Suppressor macrophage treated with lipopolysaccharide for 1 hour (primary cell): ENCODE data around the gene NTF3.

ENCODE experiments used
- DNase-seq, 3 donors: peaks; one replicate each; pipeline ENCODE4 v3.0.0-alpha.2; 2020 to 2022

NTF3 gene

DNA sequence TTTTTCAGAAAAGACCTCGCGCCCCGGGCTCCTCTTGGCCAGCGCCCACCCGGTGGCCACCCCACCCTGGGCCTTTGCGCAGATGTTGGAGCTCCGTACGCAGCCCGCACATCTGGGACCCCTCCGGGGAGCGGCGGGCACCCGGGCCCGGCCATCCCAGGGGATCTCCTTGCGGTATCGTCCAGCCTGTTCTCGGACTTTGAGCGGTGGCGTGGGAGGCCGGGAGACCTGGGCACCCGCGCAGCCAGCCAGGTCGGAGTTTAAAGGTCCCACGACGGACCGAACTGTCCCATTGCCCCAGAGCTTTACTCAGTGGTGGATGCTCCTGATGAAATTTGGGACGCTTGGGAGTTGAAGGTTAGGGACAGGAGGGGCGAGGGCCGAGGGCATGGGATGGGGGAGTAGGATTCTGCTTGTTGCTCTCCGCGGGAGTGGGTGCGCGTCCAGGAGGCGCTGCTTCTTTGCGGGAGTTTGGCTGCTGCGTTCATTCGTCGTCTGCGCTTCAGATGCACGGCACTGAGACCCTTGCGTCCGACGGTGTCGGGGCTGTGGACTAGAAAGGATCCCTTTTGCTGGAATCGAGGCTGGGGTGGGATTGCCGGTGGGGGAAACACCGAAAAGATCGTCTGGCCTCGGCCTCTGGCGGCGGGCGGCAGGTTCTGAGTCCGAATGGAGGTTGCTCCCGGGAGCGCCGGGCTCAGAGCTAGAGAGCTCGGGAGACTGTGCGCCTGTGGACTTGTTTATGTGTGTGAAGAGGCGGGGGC lies 1.4 kb downstream of the NTF3 start:
- DNase-seq, result no peak

GRCh38 chr12:5433845-5434646 lies 2.1 kb downstream of the NTF3 start:
- no peak for DNase-seq

- DNase-seq, result no peak
Measured at GRCh38 chr12:5434647-5435560, 3.0 kb downstream of the NTF3 start.

- DNase-seq, result no peak
Measured at GRCh38 chr12:5437182-5437583, 5.3 kb downstream of the NTF3 start.

DNA sequence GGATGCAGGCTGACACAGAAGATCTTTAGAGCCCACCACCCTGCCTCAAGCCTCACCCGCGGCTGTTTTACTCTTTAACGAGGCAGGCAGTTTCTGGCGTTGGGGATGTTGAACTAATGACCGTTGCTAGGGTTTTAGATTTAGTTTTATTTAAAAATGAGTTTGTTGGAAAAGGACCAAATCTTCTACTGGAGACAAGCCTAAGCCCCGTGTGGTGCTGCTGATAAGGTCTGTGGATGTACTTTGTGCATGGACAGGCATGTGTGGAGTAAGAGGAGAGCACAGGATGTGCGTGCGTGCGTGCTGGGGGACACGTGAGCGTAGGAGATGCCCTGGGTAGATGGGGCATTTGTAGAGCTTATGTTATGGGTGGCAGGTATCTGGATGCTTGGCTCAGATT lies 5.7 kb downstream of the NTF3 start:
- no peak for DNase-seq

DNA sequence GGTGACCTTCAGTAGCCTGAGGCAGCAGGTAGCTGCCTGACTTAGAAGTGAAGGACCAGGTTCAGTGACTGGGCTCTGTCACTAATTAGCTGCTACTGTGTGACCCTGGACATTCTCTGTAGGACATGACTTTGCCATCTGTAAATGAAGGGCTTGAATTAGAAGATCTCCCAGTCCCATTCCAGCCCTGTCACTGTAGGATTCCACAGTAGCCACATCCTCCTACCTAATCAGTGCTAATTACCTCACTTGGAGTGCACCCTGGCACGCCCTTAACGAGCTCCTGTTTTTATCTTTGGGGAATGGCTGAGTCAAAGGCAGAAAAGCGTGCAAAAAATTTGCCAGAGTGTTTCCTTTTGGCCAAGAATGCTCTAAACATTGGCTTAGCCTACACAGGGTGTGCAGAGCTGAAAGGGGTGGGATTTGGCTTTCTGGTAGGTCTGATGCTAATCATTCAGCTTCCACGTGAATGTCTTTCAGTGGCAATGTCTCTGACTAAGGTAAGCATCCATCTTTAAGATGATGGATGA lies 6.8 kb downstream of the NTF3 start:
- no peak for DNase-seq

DNA sequence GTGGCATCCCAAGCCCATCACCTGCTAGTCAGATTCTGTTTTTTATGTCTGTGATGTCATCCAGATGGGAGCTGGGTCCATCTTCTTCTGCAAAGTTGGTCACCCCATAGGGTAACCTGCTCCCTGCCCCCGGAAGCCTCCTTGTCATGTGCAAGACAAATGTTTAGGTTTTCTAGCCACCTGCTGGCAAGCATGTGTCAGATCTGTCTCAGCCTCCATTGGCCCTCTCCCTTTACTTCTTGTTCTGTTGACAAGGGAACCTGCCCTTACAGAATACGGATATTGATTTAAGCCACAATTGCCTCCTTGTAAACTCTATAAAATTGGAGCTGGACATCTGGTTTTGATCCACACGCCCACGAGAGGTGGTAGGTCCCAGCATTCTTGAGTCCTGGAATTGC lies 7.5 kb downstream of the NTF3 start:
- no peak for DNase-seq

DNA sequence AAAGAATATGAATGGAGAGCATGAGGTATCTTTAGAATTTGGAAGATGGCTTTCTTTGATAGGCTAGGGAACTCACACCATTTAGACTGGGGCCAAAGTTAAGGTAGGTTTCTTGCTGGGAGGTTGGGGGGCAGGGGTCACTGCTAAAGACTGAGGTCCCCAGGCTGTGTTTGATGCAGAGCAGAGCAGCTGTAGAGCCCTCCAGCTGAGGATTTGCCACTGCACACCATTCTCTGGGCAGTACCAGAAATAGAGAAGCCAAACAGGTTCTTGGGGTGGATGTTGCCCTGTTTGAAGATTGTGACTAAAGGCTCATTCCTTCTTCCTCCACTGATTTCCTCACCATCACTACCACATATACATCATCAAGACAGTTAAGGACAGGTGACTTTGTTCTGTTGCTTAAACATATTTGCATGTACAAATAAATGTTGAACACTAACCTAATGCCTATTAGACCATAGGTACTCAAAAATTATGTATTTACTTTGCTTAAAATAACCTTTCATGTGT lies 7.9 kb downstream of the NTF3 start:
- DNase-seq, result no peak

DNA sequence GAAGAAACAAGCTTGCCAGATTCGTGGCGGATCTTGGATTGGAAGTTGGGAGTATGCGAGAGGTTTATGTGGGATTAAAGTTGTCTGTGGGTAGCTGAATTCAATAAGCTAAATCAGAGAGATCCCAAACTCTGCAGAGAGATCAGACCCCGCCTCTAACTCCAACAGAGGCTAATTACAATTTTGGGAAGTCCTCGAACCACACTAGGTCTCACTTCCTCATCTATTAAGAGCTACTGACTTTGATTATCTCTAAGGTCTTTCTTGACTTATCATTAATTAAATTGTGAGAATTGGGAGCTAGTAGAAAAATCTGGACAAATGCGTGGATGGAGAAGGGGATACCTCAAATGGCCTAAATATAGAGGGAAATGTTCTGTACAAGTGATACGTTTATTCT lies 9.1 kb downstream of the NTF3 start:
- DNase-seq, result peak in 2 of 3 donors; percentile 25 to 64

DNA sequence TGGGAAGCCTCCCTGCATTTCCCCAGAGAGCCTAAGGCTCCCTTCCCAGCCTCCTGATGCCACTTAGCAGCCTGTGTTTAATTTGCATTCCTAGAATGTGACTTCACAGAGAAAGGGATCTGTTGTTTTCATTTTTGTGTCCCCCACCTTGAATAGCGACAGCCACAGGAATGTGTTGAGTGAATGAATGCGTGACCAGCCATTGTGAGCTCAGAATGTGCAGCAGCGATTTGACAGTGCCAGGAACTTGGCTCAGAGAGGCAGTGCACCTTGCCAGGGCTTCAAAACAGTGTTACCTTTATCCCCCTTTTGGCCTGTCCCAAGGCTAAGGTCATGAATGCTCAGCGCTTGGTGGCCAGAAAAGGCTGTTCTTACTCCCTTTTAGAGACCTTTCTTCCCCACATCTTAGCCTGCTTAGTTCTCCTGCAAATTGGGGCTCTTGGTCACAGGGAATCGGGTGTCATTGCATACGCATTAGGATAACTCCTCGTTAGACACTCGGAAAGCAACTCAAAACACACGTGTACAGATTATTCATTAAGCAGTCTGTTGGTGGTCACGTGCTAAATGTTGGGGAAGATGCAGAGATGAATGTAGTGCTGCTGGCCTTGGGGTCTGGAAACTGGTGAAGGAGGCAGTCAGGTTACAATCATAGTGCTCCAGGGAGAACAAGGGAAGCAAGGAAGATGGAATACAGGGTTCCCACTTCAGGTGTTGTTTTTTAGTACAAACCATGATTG lies 9.8 kb downstream of the NTF3 start:
- DNase-seq, result no peak

GRCh38 chr12:5442251-5443006 lies 10.5 kb downstream of the NTF3 start:
- DNase-seq, result peak; percentile 42 to 65 (median 49)

GRCh38 chr12:5444520-5444919 lies 12.6 kb downstream of the NTF3 start:
- DNase-seq, result no peak

- DNase-seq, result peak in 1 of 3 donors; percentile 42
Measured at GRCh38 chr12:5447320-5447719, 15.4 kb downstream of the NTF3 start.

DNA sequence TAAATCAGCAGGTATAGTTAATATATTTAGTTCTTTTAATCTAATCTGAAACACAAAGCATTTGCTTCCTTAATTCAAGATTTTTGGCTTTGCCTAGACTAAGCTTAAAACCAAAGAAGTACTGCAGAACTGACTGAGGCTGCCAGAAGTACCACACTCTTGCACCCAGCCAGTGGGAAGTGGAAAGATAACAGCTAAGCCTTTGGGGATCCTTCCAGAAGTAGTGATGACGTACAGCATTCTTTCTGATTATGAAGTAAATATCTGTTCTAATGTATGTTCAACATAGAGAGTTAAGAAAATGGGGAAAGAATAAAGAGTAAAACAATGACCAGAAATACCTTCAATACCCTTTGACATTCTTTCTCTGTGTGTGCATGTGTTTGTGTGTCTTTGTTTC lies 19.3 kb downstream of the NTF3 start:
- no peak for DNase-seq

GRCh38 chr12:5452569-5452968 lies 20.7 kb downstream of the NTF3 start:
- DNase-seq, result no peak

DNA sequence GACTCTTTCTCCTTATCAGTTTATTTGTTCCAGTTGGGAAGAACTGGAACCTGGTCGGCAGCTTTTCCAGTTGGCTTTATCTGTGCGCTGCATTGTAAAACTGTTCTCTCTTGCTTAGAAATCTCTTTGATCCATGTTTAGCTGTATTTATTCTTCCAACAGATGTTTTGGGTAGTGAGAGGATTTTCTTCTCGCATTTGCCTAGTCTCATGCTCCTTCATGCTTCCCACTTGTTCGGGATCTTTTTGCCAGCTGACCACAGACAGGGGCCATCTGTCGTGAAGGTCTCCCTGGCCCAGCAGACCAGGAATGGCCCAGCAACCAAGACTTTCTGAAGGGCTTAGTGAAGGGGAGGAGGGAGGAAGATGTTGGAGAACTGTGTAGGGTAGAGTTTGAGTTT lies 21.6 kb downstream of the NTF3 start:
- DNase-seq, result no peak

- no peak for DNase-seq
Measured at GRCh38 chr12:5455045-5455444, 23.1 kb downstream of the NTF3 start.

GRCh38 chr12:5456030-5456429 lies 24.1 kb downstream of the NTF3 start:
- no peak for DNase-seq

DNA sequence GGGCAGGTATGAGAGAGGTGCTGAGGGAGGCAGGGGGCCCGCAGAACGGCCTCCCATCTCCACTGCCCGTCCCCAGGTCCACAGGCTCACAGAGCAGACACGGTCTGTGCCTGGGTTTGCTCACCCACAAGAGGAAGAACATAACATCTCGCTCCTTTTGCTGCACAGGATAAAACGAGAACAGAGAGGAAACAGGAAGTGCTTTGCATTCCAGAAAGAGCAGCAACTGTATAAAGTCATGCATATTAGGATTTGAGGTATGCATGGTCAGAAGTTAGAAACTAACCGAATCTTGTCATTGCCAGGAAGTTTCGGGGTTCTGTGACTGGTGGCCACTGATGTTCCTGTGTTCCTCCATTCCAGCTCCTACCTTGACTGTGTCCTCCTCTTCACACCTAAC lies 25.0 kb downstream of the NTF3 start:
- peak in 2 of 3 donors; percentile 21 to 40 for DNase-seq

DNA sequence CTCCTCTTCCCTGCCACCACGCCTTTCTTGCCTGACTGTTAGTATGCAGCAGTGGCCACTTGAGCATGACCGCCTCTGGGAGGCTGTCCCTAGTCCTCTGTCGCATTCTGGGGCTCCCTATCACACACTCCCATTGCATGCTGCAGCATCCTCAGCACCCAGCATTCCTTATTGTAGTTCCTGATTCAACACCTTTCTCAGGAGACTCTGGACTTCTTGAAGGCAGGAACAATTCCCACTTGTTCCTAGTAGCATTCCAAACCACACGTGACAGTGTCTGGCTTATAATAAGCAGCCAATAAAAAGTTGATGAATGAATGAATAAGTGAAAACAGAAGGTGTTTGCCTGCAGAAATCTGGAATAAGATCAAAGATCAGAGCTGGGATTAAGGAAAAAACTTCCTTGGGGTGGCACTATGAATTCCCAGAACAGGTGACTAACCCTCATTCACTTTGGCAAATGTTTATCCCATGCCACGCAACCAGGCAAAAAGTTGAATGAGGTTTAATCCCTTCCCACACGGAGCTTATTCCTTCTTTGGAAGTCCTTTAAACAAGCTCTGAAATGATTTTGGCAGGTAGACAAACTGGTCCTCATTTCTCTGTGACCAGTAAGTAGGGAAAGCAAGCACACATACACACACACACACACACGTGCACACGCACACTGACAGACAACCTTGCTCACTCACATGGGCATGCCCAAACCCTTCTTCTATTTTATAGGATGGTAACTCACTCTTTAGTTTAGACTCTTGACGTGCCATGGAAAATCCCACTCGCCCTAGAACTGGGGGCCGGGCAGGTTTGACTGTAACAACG lies 26.5 kb downstream of the NTF3 start:
- DNase-seq, result no peak
